Uterus (tissue), 4 donors: ENCODE measurements around the gene FAM181A. TPM values are rescaled to one million over a fixed set of nuclear protein-coding genes. Genes with fewer than 3 reads are reported as not detected.

Source experiments
- DNase-seq, 2 donors: peaks; one replicate each; pipeline ENCODE4 v3.0.0-alpha.2; 2019 to 2020
- H3K27ac ChIP-seq, 2 donors: fragments of 200-600 bp; sonication (generic); 1 replicate in 1 of 2; 2 replicates in 1 of 2; pipeline ENCODE4 v1.5.1; 2016 to 2018
- H3K27me3 ChIP-seq, 2 donors: fragments of 200-600 bp; sonication (generic); one replicate each; pipeline ENCODE4 v1.5.1; 2018 to 2019; ENCODE audit warnings: control low read depth in 1 of 2
- H3K36me3 ChIP-seq, 2 donors: fragments of 200-600 bp; sonication (generic); one replicate each; pipeline ENCODE4 v1.5.1; 2019; ENCODE audit warnings: control low read depth in 1 of 2
- H3K4me1 ChIP-seq, 2 donors: fragments of 200-600 bp; sonication (generic); one replicate each; pipeline ENCODE4 v1.5.1; 2018 to 2019; ENCODE audit warnings: control low read depth in 1 of 2
- H3K4me3 ChIP-seq, 2 donors: fragments of 200-600 bp; sonication (generic); 1 replicate in 1 of 2; 2 replicates in 1 of 2; pipeline ENCODE4 v1.5.1; 2018 to 2019; ENCODE audit warnings: mild to moderate bottlenecking in 1 of 2
- H3K9me3 ChIP-seq, 2 donors: fragments of 200-600 bp; sonication (generic); one replicate each; pipeline ENCODE4 v1.5.1; 2019; ENCODE audit warnings: control low read depth in 1 of 2
- CTCF ChIP-seq, 4 experiments: fragments of 200-600 bp in 2 of 4; fragments of 450-650 bp in 2 of 4; sonication (generic) in 2 of 4; IDR thresholded peaks; one replicate each; pipeline ENCODE4 v1.5.1; 2016 to 2019; ENCODE audit warnings: antibody characterized with exemption in 4 of 4, mild to moderate bottlenecking in 2 of 4, moderate library complexity in 1 of 4
- POLR2A ChIP-seq, 2 donors: fragments of 450-650 bp; IDR thresholded peaks; one replicate each; pipeline ENCODE4 v1.6.1; 2016; ENCODE audit warnings: antibody characterized with exemption in 2 of 2, mild to moderate bottlenecking in 1 of 2, moderate library complexity in 1 of 2
- intact Hi-C: fragments of 100-400 bp; cut with DNase I; formaldehyde crosslinking; loops from one replicate; pipeline ENCODE4 v1.15.1; 2023; ENCODE audit warnings: low total_unique reads
- total RNA-seq, 4 donors: library from RNA; depleted of rRNA in 3 of 4; stranded (reverse); fragments of >200 nt in 3 of 4; gene quantifications; one replicate each; pipeline versions ENCODE4 v1.1.0 to v1.2.4, GENCODE V29; 2014 to 2023
- donor health status: DM: yes; HTN: yes; CAD: no.

The FAM181A gene
- total RNA-seq, 4 donors from 2014 or later, result 0.48 TPM; not detected in 3

GRCh38 chr14:93946541-93947090 lies 19.5 kb downstream of the FAM181A start:
- H3K27ac ChIP-seq, result no peak overlapping the region
- H3K36me3 ChIP-seq, result no peaks in the 10 kb centered on the region
- intact Hi-C loops, result no loop called here
- no peaks in the 10 kb centered on the region for H3K4me1 ChIP-seq
- no peaks in the 10 kb centered on the region for H3K9me3 ChIP-seq
- TF ChIP-seq CTCF (IDR thresholded peaks at IDR 0.05) (no peak), POLR2A (IDR thresholded peaks at IDR 0.05) (no peak)
- H3K4me3 ChIP-seq, result no peak overlapping the region
- DNase-seq, result no peak
- H3K27me3 ChIP-seq, result no peaks in the 10 kb centered on the region

GRCh38 chr14:93947282-93947681 lies 20.1 kb downstream of the FAM181A start:
- Histone ChIP-seq H3K27ac (no peak overlapping the region), H3K4me3 (no peak overlapping the region)
- intact Hi-C loops, result no loop called here

GRCh38 chr14:93949511-93950075 lies 22.4 kb downstream of the FAM181A start:
- Histone ChIP-seq H3K4me1 (no peaks in the 10 kb centered on the region), H3K36me3 (no peaks in the 10 kb centered on the region), H3K27ac (no peak overlapping the region), H3K27me3 (no peaks in the 10 kb centered on the region), H3K9me3 (no peaks in the 10 kb centered on the region), H3K4me3 (no peak overlapping the region)
- DNase-seq, result no peak
- intact Hi-C loops, result no loop called here
- no peak for TF ChIP-seq CTCF (IDR thresholded peaks at IDR 0.05)
- no peak for TF ChIP-seq POLR2A (IDR thresholded peaks at IDR 0.05)

More at GRCh38 chr14:93947282-93947681, 20.1 kb downstream of the FAM181A start:
- TF ChIP-seq POLR2A (IDR thresholded peaks at IDR 0.05) (no peak), CTCF (IDR thresholded peaks at IDR 0.05) (no peak)
- Histone ChIP-seq H3K27me3 (no peaks in the 10 kb centered on the region), H3K36me3 (no peaks in the 10 kb centered on the region), H3K4me1 (no peaks in the 10 kb centered on the region), H3K9me3 (no peaks in the 10 kb centered on the region)
- no peak for DNase-seq

GRCh38 chr14:93950948-93951634 lies 23.9 kb downstream of the FAM181A start:
- Histone ChIP-seq H3K4me3 (no peak overlapping the region), H3K9me3 (no peaks in the 10 kb centered on the region), H3K27ac (no peak overlapping the region), H3K36me3 (no peaks in the 10 kb centered on the region), H3K27me3 (no peaks in the 10 kb centered on the region), H3K4me1 (no peaks in the 10 kb centered on the region)
- intact Hi-C loops, result no loop called here
- TF ChIP-seq CTCF (IDR thresholded peaks at IDR 0.05) (no peak), POLR2A (IDR thresholded peaks at IDR 0.05) (no peak)
- DNase-seq, result no peak
